Activated naive CD8-positive, alpha-beta T cell treated with anti-CD3 and anti-CD28 coated beads for 36 hours (primary cell): Measurements from ENCODE around the gene FOXD1. TPM values are rescaled to one million over a fixed set of nuclear protein-coding genes. Genes with fewer than 3 reads are reported as not detected.
"Not testable (repeated sequence)": the region's sequence is repeated elsewhere in the genome, so short reads cannot be mapped to it uniquely, and the experiment has no call there.

ENCODE experiments used
- DNase-seq: peaks from one replicate; pipeline ENCODE4 v3.0.0; 2021
- H3K27ac Mint-ChIP-seq: one replicate; pipeline ENCODE4 v1.8.0; 2022; ENCODE audit warnings: mild to moderate bottlenecking, moderate library complexity, mixed read lengths
- H3K27me3 Mint-ChIP-seq: one replicate; pipeline ENCODE4 v1.8.0; 2022; ENCODE audit warnings: mild to moderate bottlenecking, mixed read lengths
- H3K36me3 Mint-ChIP-seq: one replicate; pipeline ENCODE4 v1.8.0; 2021; ENCODE audit warnings: mild to moderate bottlenecking, mixed read lengths
- H3K4me1 Mint-ChIP-seq: one replicate; pipeline ENCODE4 v1.8.0; 2021; ENCODE audit warnings: mixed read lengths
- H3K4me3 Mint-ChIP-seq: one replicate; pipeline ENCODE4 v1.8.0; 2022; ENCODE audit warnings: mild to moderate bottlenecking, moderate library complexity, mixed read lengths
- H3K9me3 Mint-ChIP-seq: one replicate; pipeline ENCODE4 v1.8.0; 2022; ENCODE audit warnings: mixed read lengths
- total RNA-seq, 2 experiments: library from RNA; stranded (reverse); gene quantifications; one replicate each; pipeline ENCODE4 v1.2.3, GENCODE V29; 2021

FOXD1 gene
- total RNA-seq, 2 experiments from 2014 or later: 0.45 to 0.58 TPM

GRCh38 chr5:73419465-73420390 is 28.8 kb downstream of the FOXD1 start:
- H3K27ac Mint-ChIP-seq: no peak overlapping the region
- peaks cover 7% of the 10 kb centered on the region for H3K9me3 Mint-ChIP-seq
- peaks cover 1% of the 10 kb centered on the region for H3K36me3 Mint-ChIP-seq
- H3K4me3 Mint-ChIP-seq: peak overlapping the region; percentile 40
- peaks cover 5% of the 10 kb centered on the region for H3K4me1 Mint-ChIP-seq
- no peak for DNase-seq
- peaks cover 94% of the 10 kb centered on the region for H3K27me3 Mint-ChIP-seq

- H3K27me3 Mint-ChIP-seq: peaks cover 93% of the 10 kb centered on the region
- H3K27ac Mint-ChIP-seq: no peak overlapping the region
- H3K36me3 Mint-ChIP-seq: peaks cover 1% of the 10 kb centered on the region
- H3K4me3 Mint-ChIP-seq: peak overlapping the region; percentile 25
- H3K9me3 Mint-ChIP-seq: peaks cover 7% of the 10 kb centered on the region
- H3K4me1 Mint-ChIP-seq: peaks cover 5% of the 10 kb centered on the region
- no peak for DNase-seq
Measured at GRCh38 chr5:73419117-73419464, 29.5 kb downstream of the FOXD1 start.

- peaks cover 7% of the 10 kb centered on the region for H3K9me3 Mint-ChIP-seq
- DNase-seq: no peak
- H3K27me3 Mint-ChIP-seq: peaks cover 92% of the 10 kb centered on the region
- no peak overlapping the region for H3K27ac Mint-ChIP-seq
- no peak overlapping the region for H3K4me3 Mint-ChIP-seq
- peaks cover 5% of the 10 kb centered on the region for H3K4me1 Mint-ChIP-seq
- H3K36me3 Mint-ChIP-seq: peaks cover 1% of the 10 kb centered on the region
Measured at GRCh38 chr5:73418244-73418691, 30.3 kb downstream of the FOXD1 start.

GRCh38 chr5:73417303-73418034 is 31.1 kb downstream of the FOXD1 start:
- no peak overlapping the region for H3K4me3 Mint-ChIP-seq
- no peak overlapping the region for H3K27ac Mint-ChIP-seq
- H3K27me3 Mint-ChIP-seq: peaks cover 95% of the 10 kb centered on the region
- peaks cover 7% of the 10 kb centered on the region for H3K9me3 Mint-ChIP-seq
- DNase-seq: no peak
- peaks cover 1% of the 10 kb centered on the region for H3K36me3 Mint-ChIP-seq
- peaks cover 5% of the 10 kb centered on the region for H3K4me1 Mint-ChIP-seq

GRCh38 chr5:73415617-73416016 is 33.0 kb downstream of the FOXD1 start:
- peaks cover 5% of the 10 kb centered on the region for H3K4me1 Mint-ChIP-seq
- no peak overlapping the region for H3K27ac Mint-ChIP-seq
- no peaks in the 10 kb centered on the region for H3K9me3 Mint-ChIP-seq
- H3K4me3 Mint-ChIP-seq: no peak overlapping the region
- H3K27me3 Mint-ChIP-seq: peaks cover 81% of the 10 kb centered on the region
- no peak for DNase-seq
- H3K36me3 Mint-ChIP-seq: peaks cover 1% of the 10 kb centered on the region

DNA sequence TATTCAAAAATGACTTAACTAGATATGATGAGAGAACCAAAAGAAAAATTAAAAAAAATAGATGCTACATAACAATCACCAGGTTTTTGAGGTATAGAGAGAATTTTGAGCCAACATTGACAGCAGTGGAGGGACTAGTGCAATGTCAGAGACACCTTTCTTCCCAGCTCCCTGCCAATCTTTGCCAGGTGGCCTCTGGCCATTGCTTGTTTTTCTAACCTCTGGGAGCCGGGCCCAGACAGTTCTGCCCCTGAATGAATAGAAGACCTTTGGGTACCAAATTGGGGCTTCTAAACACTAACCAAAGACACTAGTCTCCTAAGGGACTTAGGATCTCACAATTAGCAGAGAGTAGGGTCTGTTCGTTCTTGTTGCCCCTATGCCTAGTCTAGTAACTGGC is 33.4 kb downstream of the FOXD1 start:
- H3K27ac Mint-ChIP-seq: no peak overlapping the region

DNA sequence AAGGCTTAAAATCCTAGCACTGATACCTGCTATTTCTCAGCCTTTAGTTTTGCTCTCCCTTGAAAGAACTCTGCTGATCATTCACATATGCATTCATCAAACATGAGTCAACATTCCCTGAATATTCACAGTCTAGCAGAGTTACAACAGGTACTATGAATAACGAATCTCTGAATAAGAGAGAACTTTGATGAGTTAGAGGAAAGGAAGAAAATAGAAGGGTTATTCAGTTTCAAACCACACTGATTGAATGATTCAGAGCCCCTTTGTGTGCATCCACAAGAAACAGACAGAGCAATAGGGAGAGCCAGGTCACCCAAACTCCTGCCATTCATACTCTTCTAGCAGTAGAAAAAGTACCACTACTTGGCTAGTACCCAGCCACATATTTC is 36.0 kb downstream of the FOXD1 start:
- no peaks in the 10 kb centered on the region for H3K9me3 Mint-ChIP-seq
- no peak for DNase-seq
- no peak overlapping the region for H3K4me3 Mint-ChIP-seq
- no peak overlapping the region for H3K27ac Mint-ChIP-seq
- no peaks in the 10 kb centered on the region for H3K4me1 Mint-ChIP-seq
- peaks cover 1% of the 10 kb centered on the region for H3K36me3 Mint-ChIP-seq
- H3K27me3 Mint-ChIP-seq: peaks cover 60% of the 10 kb centered on the region

More for the DNA sequence above, 33.4 kb downstream of the FOXD1 start:
- Mint-ChIP-seq H3K4me3 (no peak overlapping the region), H3K4me1 (peaks cover 3% of the 10 kb centered on the region), H3K9me3 (no peaks in the 10 kb centered on the region), H3K27me3 (peaks cover 78% of the 10 kb centered on the region), H3K36me3 (peaks cover 1% of the 10 kb centered on the region)
- DNase-seq: no peak

GRCh38 chr5:73411936-73412596 is 36.5 kb downstream of the FOXD1 start:
- Mint-ChIP-seq H3K9me3 (no peaks in the 10 kb centered on the region), H3K4me1 (no peaks in the 10 kb centered on the region), H3K36me3 (peaks cover 1% of the 10 kb centered on the region), H3K27ac (no peak overlapping the region), H3K27me3 (peaks cover 56% of the 10 kb centered on the region), H3K4me3 (no peak overlapping the region)
- DNase-seq: no peak

GRCh38 chr5:73409927-73410326 is 38.6 kb downstream of the FOXD1 start:
- not testable (repeated sequence) for H3K36me3 Mint-ChIP-seq, H3K9me3 Mint-ChIP-seq, H3K4me1 Mint-ChIP-seq, H3K27ac Mint-ChIP-seq, H3K4me3 Mint-ChIP-seq, DNase-seq
- H3K27me3 Mint-ChIP-seq: peaks cover 38% of the 10 kb centered on the region

- no peak overlapping the region for H3K27ac Mint-ChIP-seq
- H3K9me3 Mint-ChIP-seq: no peaks in the 10 kb centered on the region
- H3K36me3 Mint-ChIP-seq: no peaks in the 10 kb centered on the region
- DNase-seq: no peak
- H3K4me1 Mint-ChIP-seq: no peaks in the 10 kb centered on the region
- peaks cover 15% of the 10 kb centered on the region for H3K27me3 Mint-ChIP-seq
- no peak overlapping the region for H3K4me3 Mint-ChIP-seq
Measured at GRCh38 chr5:73405691-73406090, 42.9 kb downstream of the FOXD1 start.

DNA sequence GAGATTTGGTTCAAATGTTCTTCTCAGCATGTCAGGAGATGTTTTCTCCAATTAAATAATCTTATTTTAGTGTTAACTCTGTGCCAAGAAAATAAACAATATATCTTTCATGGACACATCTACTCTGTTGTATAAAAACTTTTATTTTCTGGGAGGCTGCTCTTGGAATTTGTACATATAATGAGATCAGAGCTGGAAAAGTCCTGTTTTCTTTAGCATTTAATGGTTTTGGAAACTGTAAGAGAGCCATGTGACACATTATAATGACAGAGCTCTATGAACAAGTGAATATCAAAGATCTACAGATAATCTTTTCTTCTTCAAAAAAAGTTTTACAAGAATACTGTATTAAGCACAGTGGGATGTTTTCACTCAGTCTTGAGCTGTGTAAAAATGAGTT is 48.8 kb downstream of the FOXD1 start:
- no peaks in the 10 kb centered on the region for H3K36me3 Mint-ChIP-seq
- H3K4me3 Mint-ChIP-seq: no peak overlapping the region
- H3K27me3 Mint-ChIP-seq: peaks cover 14% of the 10 kb centered on the region

More for the DNA sequence above, 48.8 kb downstream of the FOXD1 start:
- H3K9me3 Mint-ChIP-seq: no peaks in the 10 kb centered on the region
- H3K27ac Mint-ChIP-seq: no peak overlapping the region
- no peaks in the 10 kb centered on the region for H3K4me1 Mint-ChIP-seq
- DNase-seq: no peak

Other genes starting within 250 kb of the FOXD1 start
- 1,000 to 10,000 TPM; 1,092 to 1,163 TPM for gene BTF3, start 49.7 kb upstream of the FOXD1 start, total RNA-seq
- 10 to 100 TPM; 14.3 to 15.6 TPM for gene ANKRA2, start 116.9 kb upstream of the FOXD1 start, total RNA-seq
- gene UTP15, start 117.0 kb upstream of the FOXD1 start, total RNA-seq: 10 to 100 TPM; 57.2 to 57.7 TPM
- not detected for gene ARHGEF28, start 177.4 kb upstream of the FOXD1 start, total RNA-seq